ENCODE data around the gene VRK2.

GRCh38 chr2:58133395-58133794, 86.8 kb downstream of the VRK2 start:
- TF ChIP-seq, protein P1, sequence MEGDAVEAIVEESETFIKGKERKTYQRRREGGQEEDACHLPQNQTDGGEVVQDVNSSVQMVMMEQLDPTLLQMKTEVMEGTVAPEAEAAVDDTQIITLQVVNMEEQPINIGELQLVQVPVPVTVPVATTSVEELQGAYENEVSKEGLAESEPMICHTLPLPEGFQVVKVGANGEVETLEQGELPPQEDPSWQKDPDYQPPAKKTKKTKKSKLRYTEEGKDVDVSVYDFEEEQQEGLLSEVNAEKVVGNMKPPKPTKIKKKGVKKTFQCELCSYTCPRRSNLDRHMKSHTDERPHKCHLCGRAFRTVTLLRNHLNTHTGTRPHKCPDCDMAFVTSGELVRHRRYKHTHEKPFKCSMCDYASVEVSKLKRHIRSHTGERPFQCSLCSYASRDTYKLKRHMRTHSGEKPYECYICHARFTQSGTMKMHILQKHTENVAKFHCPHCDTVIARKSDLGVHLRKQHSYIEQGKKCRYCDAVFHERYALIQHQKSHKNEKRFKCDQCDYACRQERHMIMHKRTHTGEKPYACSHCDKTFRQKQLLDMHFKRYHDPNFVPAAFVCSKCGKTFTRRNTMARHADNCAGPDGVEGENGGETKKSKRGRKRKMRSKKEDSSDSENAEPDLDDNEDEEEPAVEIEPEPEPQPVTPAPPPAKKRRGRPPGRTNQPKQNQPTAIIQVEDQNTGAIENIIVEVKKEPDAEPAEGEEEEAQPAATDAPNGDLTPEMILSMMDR (conservative IDR thresholded peaks at IDR 0.05), result no peak
- TF ChIP-seq EZH2 (IDR thresholded peaks at IDR 0.05; ENCODE audit: low read depth), result no peak

Data from PC-9 (cell line).